ENCODE measurements around the gene YEATS4. TPM values are rescaled to one million over a fixed set of nuclear protein-coding genes. Genes with fewer than 3 reads are reported as not detected.

Gene YEATS4
- total and polyA plus RNA-seq, 2 donors from 2014 or later, result 14.5 to 15.6 TPM

- Histone ChIP-seq H3K9me3 (ENCODE audit: control insufficient read depth in 2 of 3, insufficient read depth in 1 of 3, low read length in 3 of 3) (no peaks in the 10 kb centered on the region), H3K27me3 (ENCODE audit: control insufficient read depth, insufficient read depth, low read length) (no peaks in the 10 kb centered on the region), H3K27ac (ENCODE audit: low read depth in 2 of 2, low read length in 2 of 2) (no peak overlapping the region), H3K4me3 (ENCODE audit: low read length in 3 of 3) (no peak overlapping the region), H3K4me1 (ENCODE audit: control insufficient read depth in 2 of 3, insufficient read depth in 2 of 3, low read depth in 1 of 3, low read length in 3 of 3) (peaks cover 0 to 7% (median 0%) of the 10 kb centered on the region in 3 donors), H3K9ac (ENCODE audit: low read length in 3 of 3) (no peak overlapping the region), H3K36me3 (ENCODE audit: control insufficient read depth in 2 of 3, insufficient read depth in 3 of 3, low read length in 3 of 3) (no peaks in the 10 kb centered on the region)
- intact Hi-C loops (cut with DNase I), result no loop called here
- no peak for TF ChIP-seq CTCF (IDR thresholded peaks at IDR 0.05; ENCODE audit: borderline replicate concordance, extremely low read depth, insufficient read depth)
- DNase-seq (no peak), FAIRE-seq (no peak)
Measured at GRCh38 chr12:69343357-69343756, 16.2 kb upstream of the YEATS4 start.

- Histone ChIP-seq H3K4me3 (ENCODE audit: low read length in 3 of 3) (no peak overlapping the region), H3K9ac (ENCODE audit: low read length in 3 of 3) (no peak overlapping the region), H3K27me3 (ENCODE audit: control insufficient read depth, insufficient read depth, low read length) (no peaks in the 10 kb centered on the region), H3K9me3 (ENCODE audit: control insufficient read depth in 2 of 3, insufficient read depth in 1 of 3, low read length in 3 of 3) (no peaks in the 10 kb centered on the region), H3K27ac (ENCODE audit: low read depth in 2 of 2, low read length in 2 of 2) (no peak overlapping the region), H3K4me1 (ENCODE audit: control insufficient read depth in 2 of 3, insufficient read depth in 2 of 3, low read depth in 1 of 3, low read length in 3 of 3) (peaks cover 0 to 7% (median 0%) of the 10 kb centered on the region in 3 donors), H3K36me3 (ENCODE audit: control insufficient read depth in 2 of 3, insufficient read depth in 3 of 3, low read length in 3 of 3) (no peaks in the 10 kb centered on the region)
- intact Hi-C loops (cut with DNase I), result no loop called here
- DNase-seq (no peak), FAIRE-seq (no peak)
- TF ChIP-seq CTCF (IDR thresholded peaks at IDR 0.05; ENCODE audit: borderline replicate concordance, extremely low read depth, insufficient read depth), result no peak
Measured at GRCh38 chr12:69343885-69344612, 15.5 kb upstream of the YEATS4 start.

DNA sequence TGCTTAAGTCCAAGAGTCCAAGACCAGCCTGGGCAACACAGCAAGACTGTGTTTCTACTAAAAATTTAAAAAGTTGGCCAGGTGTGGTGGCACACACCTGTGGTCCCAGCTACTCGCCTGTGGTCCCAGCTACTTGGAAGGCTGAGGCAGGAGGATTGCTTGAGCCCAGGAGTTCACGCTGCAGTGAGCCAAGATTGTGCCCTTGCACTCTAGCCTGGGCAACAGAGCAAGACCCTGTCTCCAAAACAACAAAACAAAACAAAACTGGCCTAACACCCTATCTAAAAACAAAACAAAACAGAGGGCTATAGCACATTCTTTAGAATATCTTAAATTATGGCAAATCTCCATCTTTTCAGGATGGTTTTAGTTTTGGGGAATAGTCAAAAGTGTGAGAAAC lies 14.5 kb upstream of the YEATS4 start:
- TF ChIP-seq CTCF (IDR thresholded peaks at IDR 0.05; ENCODE audit: borderline replicate concordance, extremely low read depth, insufficient read depth), result no peak
- FAIRE-seq (no peak), DNase-seq (no peak)
- peaks cover 0 to 7% (median 0%) of the 10 kb centered on the region in 3 donors for H3K4me1 ChIP-seq (ENCODE audit: control insufficient read depth in 2 of 3, insufficient read depth in 2 of 3, low read depth in 1 of 3, low read length in 3 of 3)
- H3K27me3 ChIP-seq (ENCODE audit: control insufficient read depth, insufficient read depth, low read length), result no peaks in the 10 kb centered on the region
- H3K9me3 ChIP-seq (ENCODE audit: control insufficient read depth in 2 of 3, insufficient read depth in 1 of 3, low read length in 3 of 3), result no peaks in the 10 kb centered on the region
- H3K36me3 ChIP-seq (ENCODE audit: control insufficient read depth in 2 of 3, insufficient read depth in 3 of 3, low read length in 3 of 3), result no peaks in the 10 kb centered on the region
- H3K9ac ChIP-seq (ENCODE audit: low read length in 3 of 3), result no peak overlapping the region
- no peak overlapping the region for H3K27ac ChIP-seq (ENCODE audit: low read depth in 2 of 2, low read length in 2 of 2)
- intact Hi-C loops (cut with DNase I), result no loop called here
- no peak overlapping the region for H3K4me3 ChIP-seq (ENCODE audit: low read length in 3 of 3)
